CD14-positive monocyte (primary cell): ENCODE results near the gene KBTBD12. TPM values are rescaled to one million over a fixed set of nuclear protein-coding genes. Genes with fewer than 3 reads are reported as not detected.
"Not testable (repeated sequence)": the region's sequence is repeated elsewhere in the genome, so short reads cannot be mapped to it uniquely, and the experiment has no call there.

Experiments
- DNase-seq, 3 donors: peaks; one replicate each; pipeline ENCODE4 v3.0.0-alpha.2; 2011 to 2022
- H2AFZ ChIP-seq: 2 replicates; pipeline ENCODE4 v1.6.0; 2012; ENCODE audit warnings: mild to moderate bottlenecking, low read depth, low read length, inconsistent platforms; ENCODE audit not compliant: insufficient read depth, poor library complexity, severe bottlenecking
- H3K27ac ChIP-seq, 2 donors: 1 replicate in 1 of 2; 2 replicates in 1 of 2; pipeline ENCODE4 v1.5.1; 2012 to 2013; ENCODE audit warnings: low read length in 2 of 2, control low read depth in 1 of 2, inconsistent platforms in 1 of 2, low read depth in 1 of 2, mild to moderate bottlenecking in 1 of 2
- H3K27me3 ChIP-seq, 2 donors: one replicate each; pipeline versions ENCODE4 v1.6.0 to v1.6.1; 2011 to 2013; ENCODE audit warnings: low read length in 2 of 2; ENCODE audit not compliant: control insufficient read depth in 2 of 2, insufficient read depth in 2 of 2
- H3K36me3 ChIP-seq, 2 donors: replicated peaks in 1 of 2; 1 replicate in 1 of 2; 2 replicates in 1 of 2; pipeline versions ENCODE4 v1.5.1 to v1.6.1; 2012 to 2013; ENCODE audit warnings: low read length in 2 of 2, control low read depth in 1 of 2, inconsistent platforms in 1 of 2, mild to moderate bottlenecking in 1 of 2; ENCODE audit not compliant: insufficient read depth in 2 of 2, control insufficient read depth in 1 of 2
- H3K4me1 ChIP-seq, 2 donors: 1 replicate in 1 of 2; 2 replicates in 1 of 2; pipeline versions ENCODE4 v1.5.1 to v1.6.1; 2012 to 2013; ENCODE audit warnings: low read length in 2 of 2, control low read depth in 1 of 2, inconsistent platforms in 1 of 2, mild to moderate bottlenecking in 1 of 2, moderate library complexity in 1 of 2; ENCODE audit not compliant: insufficient read depth in 2 of 2, control insufficient read depth in 1 of 2
- H3K4me2 ChIP-seq: replicated peaks from 2 replicates; pipeline ENCODE3; 2012; ENCODE audit warnings: low read length, moderate library complexity, mild to moderate bottlenecking; ENCODE audit not compliant: poor library complexity, severe bottlenecking; ENCODE audit errors: extremely low read depth
- H3K4me3 ChIP-seq, 3 experiments: fragments of 200-600 bp in 1 of 3; sonication (generic) in 1 of 3; replicated peaks in 1 of 3; 1 replicate in 2 of 3; 2 replicates in 1 of 3; pipeline ENCODE4 v1.5.1; 2011 to 2013; ENCODE audit warnings: low read length in 3 of 3, mild to moderate bottlenecking in 3 of 3, control low read depth in 2 of 3, low read depth in 2 of 3, inconsistent platforms in 1 of 3, moderate library complexity in 1 of 3
- H3K79me2 ChIP-seq: 2 replicates; pipeline ENCODE4 v1.6.0; 2012; ENCODE audit warnings: mild to moderate bottlenecking, control low read depth, inconsistent platforms, low read length, moderate library complexity; ENCODE audit not compliant: insufficient read depth
- H3K9ac ChIP-seq: 2 replicates; pipeline ENCODE4 v1.6.0; 2017; ENCODE audit warnings: low read length, mild to moderate bottlenecking; ENCODE audit not compliant: insufficient read depth, poor library complexity, severe bottlenecking
- H3K9me3 ChIP-seq, 2 donors: replicated peaks in 1 of 2; 1 replicate in 1 of 2; 2 replicates in 1 of 2; pipeline versions ENCODE4 v1.5.1 to v1.6.1; 2012 to 2013; ENCODE audit warnings: low read length in 2 of 2, control low read depth in 1 of 2; ENCODE audit not compliant: control insufficient read depth in 1 of 2, insufficient read depth in 1 of 2
- H4K20me1 ChIP-seq: 2 replicates; pipeline ENCODE4 v1.6.0; 2012; ENCODE audit warnings: mild to moderate bottlenecking, low read length, control low read depth, moderate library complexity; ENCODE audit not compliant: insufficient read depth
- H3K27ac Mint-ChIP-seq, 7 donors: one replicate each; pipeline ENCODE4 v1.8.0; 2020; ENCODE audit warnings: mild to moderate bottlenecking in 7 of 7, mixed read lengths in 7 of 7, moderate library complexity in 6 of 7, inconsistent platforms in 2 of 7
- H3K27me3 Mint-ChIP-seq, 3 donors: one replicate each; pipeline ENCODE4 v1.8.0; 2021 to 2022; ENCODE audit warnings: low read depth in 3 of 3, mild to moderate bottlenecking in 3 of 3, mixed read lengths in 3 of 3, moderate library complexity in 3 of 3, inconsistent platforms in 1 of 3
- H3K36me3 Mint-ChIP-seq, 2 donors: one replicate each; pipeline ENCODE4 v1.8.0; 2020; ENCODE audit warnings: mixed read lengths in 2 of 2, inconsistent platforms in 1 of 2, mild to moderate bottlenecking in 1 of 2
- H3K4me1 Mint-ChIP-seq: one replicate; pipeline ENCODE4 v1.8.0; 2020; ENCODE audit warnings: mild to moderate bottlenecking, mixed read lengths
- H3K4me3 Mint-ChIP-seq, 2 donors: one replicate each; pipeline ENCODE4 v1.8.0; 2020; ENCODE audit warnings: mild to moderate bottlenecking in 2 of 2, mixed read lengths in 2 of 2, moderate library complexity in 1 of 2
- H3K9me3 Mint-ChIP-seq, 7 donors: one replicate each; pipeline ENCODE4 v1.8.0; 2020 to 2022; ENCODE audit warnings: mixed read lengths in 7 of 7, mild to moderate bottlenecking in 6 of 7, moderate library complexity in 6 of 7, inconsistent platforms in 2 of 7
- CTCF ChIP-seq: fragments of 200-600 bp; IDR thresholded peaks from one replicate; pipeline ENCODE4 v1.8.0; 2022; ENCODE audit warnings: antibody characterized with exemption, mild to moderate bottlenecking
- WGBS: methylation state at CpG from one replicate; pipeline ENCODE4 v1.1.5; 2013; ENCODE audit warnings: missing lambda C conversion rate; ENCODE audit not compliant: insufficient coverage; 5-methylcytosine and 5-hydroxymethylcytosine counted together
- intact Hi-C, 2 donors: fragments of 100-400 bp; cut with micrococcal nuclease; formaldehyde crosslinking; loops; one replicate each; pipeline versions ENCODE4 v1.15.0 to v1.15.1; 2023
- polyA plus RNA-seq, 3 donors: library from polyadenylated mRNA; depleted of rRNA in 1 of 3; unstranded in 2 of 3; stranded (reverse) in 1 of 3; fragments of 300-500 nt in 2 of 3; fragments of >200 nt in 1 of 3; fragmentation: Illumina TruSeq in 2 of 3; gene quantifications; 1 replicate in 2 of 3; 2 replicates in 1 of 3; pipeline ENCODE4 v1.2.3, GENCODE V29; 2012 to 2021

The KBTBD12 gene
- polyA plus RNA-seq, 3 donors, result not detected

- no peak overlapping the region for H3K4me3 Mint-ChIP-seq
- WGBS, result 100% methylated on average over 1 of the region's 3 CpGs
- no peak overlapping the region for H3K4me2 ChIP-seq
These were observed 24.9 kb upstream of the KBTBD12 start for GRCh38 chr3:127889976-127890650.

GRCh38 chr3:127890651-127891290 lies 24.3 kb upstream of the KBTBD12 start:
- H3K27ac Mint-ChIP-seq, H3K4me3 ChIP-seq, H4K20me1 ChIP-seq, H3K27ac ChIP-seq, H2AFZ ChIP-seq, H3K79me2 ChIP-seq, H3K27me3 Mint-ChIP-seq, H3K9ac ChIP-seq, H3K4me1 Mint-ChIP-seq, H3K4me1 ChIP-seq, H3K36me3 ChIP-seq, H3K4me3 Mint-ChIP-seq, H3K27me3 ChIP-seq, intact Hi-C loops, H3K36me3 Mint-ChIP-seq, H3K4me2 ChIP-seq: not testable (repeated sequence)
- peak in 1 of 3 donors; percentile 60 for DNase-seq
- H3K9me3 Mint-ChIP-seq, result peaks cover 15 to 34% (median 23%) of the 10 kb centered on the region in 7 donors
- 95% methylated on average over 5 of the region's 9 CpGs for WGBS
- H3K9me3 ChIP-seq, result peaks cover 21 to 22% of the 10 kb centered on the region in 2 donors

More at GRCh38 chr3:127889976-127890650, 24.9 kb upstream of the KBTBD12 start:
- DNase-seq, result no peak
- Mint-ChIP-seq H3K4me1 (no peaks in the 10 kb centered on the region), H3K36me3 (peaks cover 0 to 3% of the 10 kb centered on the region in 2 donors), H3K27me3 (peaks cover 0 to 2% (median 2%) of the 10 kb centered on the region in 3 donors), H3K27ac (no peak overlapping the region), H3K9me3 (peaks cover 15 to 34% (median 23%) of the 10 kb centered on the region in 7 donors)
- no peak for TF ChIP-seq CTCF
- Histone ChIP-seq H3K36me3 (no peaks in the 10 kb centered on the region), H3K4me3 (no peak overlapping the region), H3K27ac (no peak overlapping the region), H3K79me2 (no peaks in the 10 kb centered on the region), H3K4me1 (no peaks in the 10 kb centered on the region), H4K20me1 (no peaks in the 10 kb centered on the region), H3K9ac (no peak overlapping the region), H3K27me3 (no peaks in the 10 kb centered on the region), H2AFZ (no peak overlapping the region), H3K9me3 (peaks cover 21 to 22% of the 10 kb centered on the region in 2 donors)
- intact Hi-C loops, result no loop called here
